A549 treated with CORT108297 at 1 μM for 4 hours (cell line): ENCODE data around the gene SFT2D3. TPM values are rescaled to one million over a fixed set of nuclear protein-coding genes. Genes with fewer than 3 reads are reported as not detected.

ENCODE experiments used
- total RNA-seq: library from RNA; stranded (reverse); fragments of 200-300 nt; extraction: Qiagen RNA extraction; gene quantifications from 5 replicates; pipeline ENCODE4 v1.2.3, GENCODE V29; 2022

The SFT2D3 gene, protein sequence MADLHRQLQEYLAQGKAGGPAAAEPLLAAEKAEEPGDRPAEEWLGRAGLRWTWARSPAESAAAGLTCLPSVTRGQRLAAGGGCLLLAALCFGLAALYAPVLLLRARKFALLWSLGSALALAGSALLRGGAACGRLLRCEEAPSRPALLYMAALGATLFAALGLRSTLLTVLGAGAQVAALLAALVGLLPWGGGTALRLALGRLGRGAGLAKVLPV
- total RNA-seq, result 4.7 to 6.9 TPM (median 5.8 TPM) in 5 replicates

DNA sequence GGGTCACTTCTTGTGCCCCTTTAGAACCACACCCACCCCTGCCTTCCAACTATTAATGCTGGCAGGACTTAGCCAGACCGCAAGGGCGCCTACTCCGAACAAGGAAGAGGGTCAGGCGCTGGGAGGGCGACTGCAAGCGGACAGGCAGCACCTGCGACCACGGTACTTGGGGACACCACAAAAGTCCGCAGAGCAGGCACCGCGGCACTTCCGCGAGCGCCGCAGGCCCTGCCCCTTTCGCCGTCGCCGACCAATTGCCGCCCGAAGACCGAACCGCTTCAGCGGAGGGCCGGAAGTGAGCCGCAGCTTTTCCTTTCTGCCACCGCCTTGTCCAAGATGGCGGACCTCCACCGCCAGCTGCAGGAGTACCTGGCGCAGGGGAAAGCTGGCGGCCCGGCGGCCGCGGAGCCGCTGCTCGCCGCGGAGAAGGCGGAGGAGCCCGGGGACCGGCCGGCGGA, at the start of gene SFT2D3:
SFT2D3 (plus strand) TSS at position 305 of the 458 bp plus-strand sequence; CDS start at position 337, 32 bp downstream.

DNA sequence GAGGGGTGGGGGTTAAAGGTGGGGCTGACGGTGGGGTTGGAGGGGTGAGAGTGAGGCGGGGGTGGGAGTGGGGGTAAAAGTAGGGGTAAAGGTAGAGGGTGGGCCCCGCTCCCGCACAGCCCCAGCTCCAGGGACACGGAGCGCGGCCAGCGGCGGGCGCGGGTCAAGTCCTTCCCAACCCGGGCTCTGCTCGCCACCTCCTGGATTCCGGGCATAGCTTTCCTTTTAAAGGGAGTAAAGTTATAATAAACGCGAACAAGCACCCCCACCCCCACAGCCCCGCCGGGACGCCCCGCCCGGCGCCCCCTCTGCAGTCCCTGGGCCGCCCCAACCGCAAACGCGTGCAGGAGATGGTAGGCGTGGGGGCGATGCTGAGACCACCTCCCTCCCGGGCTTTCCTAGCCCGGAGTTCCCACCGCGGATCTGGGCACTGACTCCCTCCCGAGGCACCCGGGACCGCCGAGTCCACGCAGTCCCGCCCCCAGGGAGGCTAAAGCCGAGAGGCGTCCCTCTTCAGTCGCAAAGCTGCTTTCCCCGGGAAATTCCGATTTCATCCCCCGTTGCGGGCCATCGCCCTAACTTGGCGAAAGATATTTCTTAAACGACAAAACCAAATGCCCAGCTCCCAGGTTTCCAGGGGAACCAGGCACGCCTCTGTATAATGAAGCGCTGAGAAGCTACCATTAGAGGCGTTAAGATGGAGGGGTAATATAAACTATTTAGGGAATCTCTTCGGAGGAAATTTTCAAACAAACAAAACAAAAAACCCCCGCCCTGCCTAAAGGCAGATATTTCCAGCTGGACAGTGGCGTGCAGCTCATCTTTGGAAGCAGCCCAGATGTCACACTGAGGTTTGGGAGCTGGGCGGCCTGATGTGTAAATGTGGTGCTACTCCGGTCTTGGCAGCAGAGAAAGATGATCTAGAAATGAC, 25.7 kb upstream of the SFT2D3 start, which contains the start of gene LIMS2:
LIMS2 (minus strand) TSS at position 200 of the 931 bp plus-strand sequence. CDS start 506 bp downstream, outside the sequence.

Other genes starting within 250 kb of the SFT2D3 start
- 32.8 to 47.1 TPM (median 38.1 TPM) in 5 replicates for gene IWS1, start 175.0 kb upstream of the SFT2D3 start, total RNA-seq
- 0.09 to 0.27 TPM (median 0.13 TPM) in 5 replicates for gene MYO7B, start 165.8 kb upstream of the SFT2D3 start, total RNA-seq
- 0.06 to 0.19 TPM (median 0.11 TPM) in 4 of 5 replicates, not detected in the other for gene GPR17, start 55.3 kb upstream of the SFT2D3 start, total RNA-seq
- 5.4 to 7.6 TPM (median 6.6 TPM) in 5 replicates for gene LIMS2, start 26.0 kb upstream of the SFT2D3 start, total RNA-seq
- gene WDR33, start 109.7 kb downstream of the SFT2D3 start, total RNA-seq, result 18.4 to 26.3 TPM (median 23.1 TPM) in 5 replicates
- 48.7 to 56.5 TPM (median 53.5 TPM) in 5 replicates for gene POLR2D, start 156.7 kb downstream of the SFT2D3 start, total RNA-seq
- gene AMMECR1L, start 184.5 kb downstream of the SFT2D3 start, total RNA-seq, result 16.7 to 20.2 TPM (median 18.3 TPM) in 5 replicates